H9 (cell line): ENCODE results near the gene HEPN1. TPM values are rescaled to one million over a fixed set of nuclear protein-coding genes. Genes with fewer than 3 reads are reported as not detected.

Source experiments
- DNase-seq: peaks from one replicate; pipeline ENCODE4 v3.0.0-alpha.2; 2017
- H2AFZ ChIP-seq: one replicate; pipeline ENCODE4 v1.6.1; 2013; ENCODE audit warnings: mild to moderate bottlenecking, low read length, control low read depth, moderate library complexity
- H2AK5ac ChIP-seq: 2 replicates; pipeline ENCODE4 v1.6.1; 2013; ENCODE audit warnings: low read length, control low read depth, mixed read lengths; ENCODE audit not compliant: insufficient read length
- H2BK120ac ChIP-seq: one replicate; pipeline ENCODE4 v1.6.1; 2013; ENCODE audit warnings: low read depth, mild to moderate bottlenecking, low read length, control low read depth, inconsistent platforms; ENCODE audit not compliant: poor library complexity, severe bottlenecking
- H2BK12ac ChIP-seq: 2 replicates; pipeline ENCODE4 v1.6.1; 2013; ENCODE audit warnings: low read length, control low read depth, mixed read lengths, low read depth; ENCODE audit not compliant: insufficient read length
- H2BK15ac ChIP-seq: 2 replicates; pipeline ENCODE4 v1.6.1; 2013; ENCODE audit warnings: low read depth, low read length, control low read depth
- H2BK20ac ChIP-seq: one replicate; pipeline ENCODE4 v1.6.1; 2013; ENCODE audit warnings: low read depth, mild to moderate bottlenecking, low read length, control low read depth, inconsistent platforms; ENCODE audit not compliant: poor library complexity, severe bottlenecking
- H2BK5ac ChIP-seq: 2 replicates; pipeline ENCODE4 v1.6.1; 2013; ENCODE audit warnings: low read length, control low read depth, mixed read lengths; ENCODE audit not compliant: insufficient read length
- H3K14ac ChIP-seq: 2 replicates; pipeline ENCODE4 v1.6.1; 2013; ENCODE audit warnings: low read length, control low read depth; ENCODE audit not compliant: insufficient read depth
- H3K18ac ChIP-seq: 2 replicates; pipeline ENCODE4 v1.6.1; 2013; ENCODE audit warnings: low read depth, mild to moderate bottlenecking, mixed read lengths, low read length, control low read depth; ENCODE audit not compliant: insufficient read length
- H3K23ac ChIP-seq: 2 replicates; pipeline ENCODE4 v1.6.1; 2013; ENCODE audit warnings: low read length, control low read depth, mixed read lengths, low read depth; ENCODE audit not compliant: insufficient read length
- H3K23me2 ChIP-seq: 2 replicates; pipeline ENCODE4 v1.6.1; 2013; ENCODE audit warnings: low read depth, mild to moderate bottlenecking, mixed read lengths, low read length, control low read depth; ENCODE audit not compliant: insufficient read length, poor library complexity, severe bottlenecking
- H3K27ac ChIP-seq: 2 replicates; pipeline ENCODE4 v1.5.1; 2013; ENCODE audit warnings: low read length, control low read depth, mixed read lengths, low read depth; ENCODE audit not compliant: insufficient read length
- H3K27me3 ChIP-seq: 2 replicates; pipeline ENCODE4 v1.6.1; 2013; ENCODE audit warnings: low read length, control low read depth, inconsistent platforms; ENCODE audit not compliant: insufficient read depth
- H3K4ac ChIP-seq: 2 replicates; pipeline ENCODE4 v1.6.1; 2013; ENCODE audit warnings: low read depth, mild to moderate bottlenecking, control low read depth, inconsistent platforms, low read length, moderate library complexity
- H3K4me1 ChIP-seq: 2 replicates; pipeline ENCODE4 v1.6.1; 2013; ENCODE audit warnings: low read length, control low read depth, inconsistent platforms; ENCODE audit not compliant: insufficient read depth
- H3K4me2 ChIP-seq: 2 replicates; pipeline ENCODE4 v1.6.1; 2013; ENCODE audit warnings: low read length, control low read depth, mixed read lengths; ENCODE audit not compliant: insufficient read length, insufficient read depth
- H3K56ac ChIP-seq: 2 replicates; pipeline ENCODE4 v1.6.1; 2013; ENCODE audit warnings: low read depth, mild to moderate bottlenecking, mixed read lengths, low read length, control low read depth; ENCODE audit not compliant: insufficient read length
- H3K79me1 ChIP-seq: 2 replicates; pipeline ENCODE4 v1.6.1; 2013; ENCODE audit warnings: low read depth, mild to moderate bottlenecking, moderate library complexity, low read length, control low read depth, inconsistent platforms; ENCODE audit not compliant: insufficient read depth, poor library complexity, severe bottlenecking
- H3K79me2 ChIP-seq: 2 replicates; pipeline ENCODE4 v1.6.1; 2013; ENCODE audit warnings: low read length, control low read depth, inconsistent platforms; ENCODE audit not compliant: insufficient read depth
- H3K9ac ChIP-seq: 2 replicates; pipeline ENCODE4 v1.6.1; 2013; ENCODE audit warnings: low read length, control low read depth, mixed read lengths; ENCODE audit not compliant: insufficient read length; ENCODE audit errors: extremely low read depth
- H3K9me3 ChIP-seq: one replicate; pipeline ENCODE4 v1.6.1; 2013; ENCODE audit warnings: low read depth, low read length, inconsistent platforms; ENCODE audit not compliant: control insufficient read depth
- H3T11ph ChIP-seq: one replicate; pipeline ENCODE4 v1.6.1; 2013; ENCODE audit warnings: mild to moderate bottlenecking, low read length, control low read depth, inconsistent platforms
- H4K20me1 ChIP-seq: one replicate; pipeline ENCODE4 v1.6.1; 2013; ENCODE audit not compliant: control insufficient read depth, insufficient read length, insufficient read depth
- H4K5ac ChIP-seq: 2 replicates; pipeline ENCODE4 v1.6.1; 2013; ENCODE audit warnings: low read depth, mild to moderate bottlenecking, mixed read lengths, low read length, control low read depth; ENCODE audit not compliant: insufficient read length
- H4K8ac ChIP-seq: replicated peaks from 2 replicates; pipeline ENCODE4 v1.6.1; 2013; ENCODE audit warnings: low read length, control low read depth, mixed read lengths, low read depth; ENCODE audit not compliant: insufficient read length
- H4K91ac ChIP-seq: 2 replicates; pipeline ENCODE4 v1.6.1; 2013; ENCODE audit warnings: low read depth, mild to moderate bottlenecking, moderate library complexity, mixed read lengths, low read length, control low read depth; ENCODE audit not compliant: insufficient read length
- H3K27ac Mint-ChIP-seq, 3 experiments: 2 replicates in 2 of 3; 3 replicates in 1 of 3; pipeline ENCODE4 v1.8.0; 2020 to 2021; ENCODE audit warnings: mixed read lengths in 3 of 3, mild to moderate bottlenecking in 1 of 3, moderate library complexity in 1 of 3
- H3K27me3 Mint-ChIP-seq: 2 replicates; pipeline ENCODE4 v1.8.0; 2021; ENCODE audit warnings: low read depth, mild to moderate bottlenecking, moderate library complexity, mixed read lengths
- H3K36me3 Mint-ChIP-seq, 3 experiments: 2 replicates in 2 of 3; 3 replicates in 1 of 3; pipeline ENCODE4 v1.8.0; 2020 to 2021; ENCODE audit warnings: low read depth in 3 of 3, mixed read lengths in 3 of 3; ENCODE audit not compliant: insufficient read depth in 1 of 3
- H3K4me1 Mint-ChIP-seq, 2 experiments: 2 replicates each; pipeline ENCODE4 v1.8.0; 2020; ENCODE audit warnings: mixed read lengths in 2 of 2
- H3K4me3 Mint-ChIP-seq, 2 experiments: 2 replicates in 1 of 2; 3 replicates in 1 of 2; pipeline ENCODE4 v1.8.0; 2020 to 2021; ENCODE audit warnings: mild to moderate bottlenecking in 2 of 2, mixed read lengths in 2 of 2, moderate library complexity in 1 of 2
- H3K9me3 Mint-ChIP-seq, 2 experiments: 2 replicates in 1 of 2; 3 replicates in 1 of 2; pipeline ENCODE4 v1.8.0; 2020; ENCODE audit warnings: mild to moderate bottlenecking in 2 of 2, mixed read lengths in 2 of 2, moderate library complexity in 1 of 2
- CTCF ChIP-seq: fragments of 200-600 bp; sonication (generic); conservative IDR thresholded peaks from 3 replicates; pipeline ENCODE4 v1.8.0; 2021; ENCODE audit warnings: antibody characterized with exemption, mild to moderate bottlenecking
- WGBS: extraction: QIAGEN DNeasy Blood & Tissue Kit; methylation state at CpG from one replicate; pipeline ENCODE4 v1.1.7; 2013; ENCODE audit warnings: missing lambda C conversion rate, low lambda C conversion rate, mixed read lengths; ENCODE audit not compliant: insufficient read length; ENCODE audit errors: extremely low coverage; 5-methylcytosine and 5-hydroxymethylcytosine counted together
- total RNA-seq: library from RNA; stranded (reverse); gene quantifications from 2 replicates; pipeline ENCODE4 v1.2.1, GENCODE V29; 2021

Gene HEPN1
- total RNA-seq, 1 experiment from 2014 or later, result not detected

DNA sequence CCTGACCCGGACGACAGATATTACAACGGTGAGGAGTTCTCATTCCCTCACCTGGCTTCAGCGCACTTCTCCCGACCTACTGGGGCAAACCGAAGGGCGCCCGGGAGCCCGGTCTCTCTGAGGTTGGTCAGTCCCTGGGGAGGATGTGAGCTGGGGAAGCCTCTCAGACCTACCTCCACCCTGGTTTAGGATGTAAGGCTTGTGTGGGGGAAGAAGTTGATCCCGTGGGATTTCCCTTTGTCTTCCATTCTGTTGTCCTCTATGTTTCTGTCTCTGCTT lies 41.5 kb upstream of the HEPN1 start:
- no peaks in the 10 kb centered on the region for H3K79me1 ChIP-seq
- H2AFZ ChIP-seq, result no peak overlapping the region
- H2BK20ac ChIP-seq, result no peak overlapping the region
- no peak overlapping the region for H4K5ac ChIP-seq
- Mint-ChIP-seq H3K4me1 (peaks cover 20 to 28% of the 10 kb centered on the region in 2 experiments), H3K27me3 (peaks cover 36% of the 10 kb centered on the region), H3K9me3 (peaks cover 0 to 3% of the 10 kb centered on the region in 2 experiments; a peak in 1 of 5 replicates), H3K36me3 (no peaks in the 10 kb centered on the region; a peak in 2 of 7 replicates), H3K27ac (no peak overlapping the region), H3K4me3 (peak overlapping the region; percentile 82 to 89)
- H3K4ac ChIP-seq, result no peak overlapping the region
- no peak overlapping the region for H3T11ph ChIP-seq
- no peak overlapping the region for H3K23ac ChIP-seq
- H3K4me1 ChIP-seq, result no peaks in the 10 kb centered on the region
- no peak for DNase-seq
- no peak overlapping the region for H4K91ac ChIP-seq
- no peak overlapping the region for H3K27ac ChIP-seq
- H2BK120ac ChIP-seq, result no peak overlapping the region
- no peaks in the 10 kb centered on the region for H4K20me1 ChIP-seq
- H2AK5ac ChIP-seq, result no peak overlapping the region
- TF ChIP-seq CTCF, result no peak
- no peak overlapping the region for H3K14ac ChIP-seq
- no peak overlapping the region for H2BK5ac ChIP-seq
- WGBS, result no CpG with 5 or more reads among the region's 10 CpGs
- no peaks in the 10 kb centered on the region for H3K79me2 ChIP-seq
- H4K8ac ChIP-seq, result no peak overlapping the region
- peak overlapping the region; percentile 61 for H3K4me2 ChIP-seq
- no peak overlapping the region for H3K9ac ChIP-seq
- H2BK15ac ChIP-seq, result no peak overlapping the region
- H3K18ac ChIP-seq, result no peak overlapping the region
- peaks cover 6% of the 10 kb centered on the region for H3K23me2 ChIP-seq
- H3K27me3 ChIP-seq, result peaks cover 6% of the 10 kb centered on the region; the same call in 1 of the 2 replicates
- no peaks in the 10 kb centered on the region for H3K9me3 ChIP-seq
- no peak overlapping the region for H2BK12ac ChIP-seq
- no peak overlapping the region for H3K56ac ChIP-seq
